ENCODE measurements around the gene LRRC8B. TPM values are rescaled to one million over a fixed set of nuclear protein-coding genes. Genes with fewer than 3 reads are reported as not detected.

The LRRC8B gene
- total RNA-seq, 1 donor from 2014 or later, result 3.6 TPM

- H3K27ac ChIP-seq (replicated peaks), result no peak overlapping the region
- H3K36me3 ChIP-seq, result no peaks in the 10 kb centered on the region
- H3K4me1 ChIP-seq, result peaks cover 13% of the 10 kb centered on the region
- DNase-seq, result no peak
- intact Hi-C loops (cut with micrococcal nuclease), result no loop called here
- no peaks in the 10 kb centered on the region for H3K27me3 ChIP-seq (ENCODE audit: low read depth)
- no peaks in the 10 kb centered on the region for H3K9me3 ChIP-seq (replicated peaks)
- no peak overlapping the region for H3K4me3 ChIP-seq
- no peak for TF ChIP-seq CTCF (IDR thresholded peaks at IDR 0.05; ENCODE audit: borderline replicate concordance)
Observed at GRCh38 chr1:89531480-89532139, 7.0 kb downstream of the LRRC8B start.

GRCh38 chr1:89532228-89532627 is 7.6 kb downstream of the LRRC8B start:
- H3K27ac ChIP-seq (replicated peaks), result no peak overlapping the region
- H3K36me3 ChIP-seq, result no peaks in the 10 kb centered on the region
- no peaks in the 10 kb centered on the region for H3K27me3 ChIP-seq (ENCODE audit: low read depth)
- H3K4me3 ChIP-seq, result no peak overlapping the region
- H3K9me3 ChIP-seq (replicated peaks), result no peaks in the 10 kb centered on the region
- peaks cover 8% of the 10 kb centered on the region for H3K4me1 ChIP-seq
- no peak for DNase-seq
- intact Hi-C loops (cut with micrococcal nuclease), result no loop called here
- TF ChIP-seq CTCF (IDR thresholded peaks at IDR 0.05; ENCODE audit: borderline replicate concordance), result no peak

- no peaks in the 10 kb centered on the region for H3K27me3 ChIP-seq (ENCODE audit: low read depth)
- no peaks in the 10 kb centered on the region for H3K36me3 ChIP-seq
- H3K9me3 ChIP-seq (replicated peaks), result no peaks in the 10 kb centered on the region
- intact Hi-C loops (cut with micrococcal nuclease), result no loop called here
- no peak overlapping the region for H3K4me3 ChIP-seq
- H3K27ac ChIP-seq (replicated peaks), result no peak overlapping the region
- no peak for DNase-seq
- peaks cover 7% of the 10 kb centered on the region for H3K4me1 ChIP-seq
- no peak for TF ChIP-seq CTCF (IDR thresholded peaks at IDR 0.05; ENCODE audit: borderline replicate concordance)
Observed at GRCh38 chr1:89532866-89533265, 8.2 kb downstream of the LRRC8B start.

GRCh38 chr1:89535537-89535936 is 10.9 kb downstream of the LRRC8B start:
- Histone ChIP-seq H3K4me3 (no peak overlapping the region), H3K36me3 (no peaks in the 10 kb centered on the region), H3K27me3 (ENCODE audit: low read depth) (no peaks in the 10 kb centered on the region), H3K9me3 (replicated peaks) (no peaks in the 10 kb centered on the region), H3K27ac (replicated peaks) (no peak overlapping the region), H3K4me1 (peaks cover 22% of the 10 kb centered on the region)
- no peak for TF ChIP-seq CTCF (IDR thresholded peaks at IDR 0.05; ENCODE audit: borderline replicate concordance)
- intact Hi-C loops (cut with micrococcal nuclease), result no loop called here
- no peak for DNase-seq

- intact Hi-C loops (cut with micrococcal nuclease), result no loop called here
- no peak for TF ChIP-seq CTCF (IDR thresholded peaks at IDR 0.05; ENCODE audit: borderline replicate concordance)
- H3K27me3 ChIP-seq (ENCODE audit: low read depth), result no peaks in the 10 kb centered on the region
- no peak for DNase-seq
- H3K4me1 ChIP-seq, result peaks cover 24% of the 10 kb centered on the region
- H3K27ac ChIP-seq (replicated peaks), result no peak overlapping the region
- H3K36me3 ChIP-seq, result no peaks in the 10 kb centered on the region
- H3K9me3 ChIP-seq (replicated peaks), result no peaks in the 10 kb centered on the region
- no peak overlapping the region for H3K4me3 ChIP-seq
Observed at GRCh38 chr1:89536555-89537341, 12.1 kb downstream of the LRRC8B start.
